Measurements from ENCODE around the gene RPS19.

- TF ChIP-seq CTCF (IDR thresholded peaks at IDR 0.05) (no peak), POLR2A (IDR thresholded peaks at IDR 0.05) (no peak)
Measured at GRCh38 chr19:41902594-41902993, 42.5 kb downstream of the RPS19 start.

Measured in esophagus squamous epithelium (tissue), 4 donors.